GM12874 (cell line): ENCODE data around the gene LY86.

Experiments used
- CTCF ChIP-seq: IDR thresholded peaks from 2 replicates; pipeline ENCODE4 v1.5.1; 2011; ENCODE audit warnings: low read depth, mild to moderate bottlenecking, control low read depth, low read length, moderate library complexity; ENCODE audit not compliant: insufficient read depth

LY86 gene

GRCh38 chr6:6575143-6575542 is 13.4 kb upstream of the LY86 start:
- TF ChIP-seq CTCF: no peak

DNA sequence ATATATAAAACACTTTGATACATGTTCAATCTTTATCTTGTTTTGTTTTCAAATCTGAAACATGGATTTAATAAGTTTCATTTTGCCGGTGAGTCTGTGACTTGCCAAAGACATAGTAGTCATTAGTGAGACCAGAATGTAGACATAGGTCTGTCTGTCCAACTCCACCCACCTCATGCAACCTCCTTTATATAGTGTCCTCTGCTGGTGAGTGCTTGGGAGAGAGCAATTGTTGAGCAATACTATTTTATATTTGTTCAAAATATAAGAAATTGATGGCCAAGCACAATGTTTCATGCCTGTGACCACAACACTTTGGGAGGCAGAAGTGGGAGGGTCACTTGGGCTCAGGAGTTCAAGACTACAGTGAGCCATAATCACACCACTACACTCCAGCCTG is 10.8 kb upstream of the LY86 start:
- TF ChIP-seq CTCF: no peak

- no peak for TF ChIP-seq CTCF
Observed at GRCh38 chr6:6579281-6579680, 9.2 kb upstream of the LY86 start.

- no peak for TF ChIP-seq CTCF
Observed at GRCh38 chr6:6580225-6580856, 8.2 kb upstream of the LY86 start.

DNA sequence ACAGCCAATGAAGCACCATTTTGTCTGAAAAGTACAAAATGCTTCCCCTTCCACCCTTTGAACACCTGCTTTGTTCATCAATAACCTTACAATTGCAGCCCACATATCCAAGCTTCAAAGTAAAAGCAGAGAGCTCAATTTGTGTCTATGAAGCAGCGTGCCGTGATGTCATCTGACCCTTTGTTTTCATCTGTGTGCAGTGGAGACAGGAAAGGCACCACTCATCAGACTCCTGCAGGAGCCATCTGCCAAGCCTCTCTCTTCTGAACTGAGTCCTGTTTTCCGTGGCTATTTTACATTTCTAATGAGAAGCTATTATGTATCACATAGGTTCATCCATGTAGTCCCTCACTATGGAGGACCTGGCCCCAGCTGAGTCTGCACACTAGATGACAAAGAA is 7.5 kb upstream of the LY86 start:
- no peak for TF ChIP-seq CTCF

GRCh38 chr6:6582131-6582530 is 6.4 kb upstream of the LY86 start:
- TF ChIP-seq CTCF: no peak

DNA sequence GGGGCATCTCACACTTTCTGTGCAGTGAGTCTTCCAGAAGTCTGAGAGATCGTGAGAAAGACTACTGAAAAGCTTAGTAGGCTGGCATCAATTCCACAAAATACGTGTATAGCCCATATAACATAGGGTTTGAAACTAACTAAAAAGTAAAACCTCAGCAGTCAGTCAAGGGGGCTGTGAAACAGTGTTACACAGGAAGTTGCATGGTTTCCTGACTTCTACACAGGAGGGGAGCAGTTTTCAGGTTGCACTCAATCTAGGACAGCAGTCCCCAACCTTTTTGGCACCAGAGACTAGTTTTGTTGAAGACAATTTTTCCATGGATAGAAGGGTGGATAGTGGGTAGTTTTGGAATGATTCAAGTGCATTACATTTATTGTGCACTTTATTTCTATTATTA is 4.7 kb upstream of the LY86 start:
- no peak for TF ChIP-seq CTCF
